HEK293T (cell line): Measurements from ENCODE around the gene WDR27.

Experiments
- ARNT ChIP-seq: fragments of 450-650 bp; IDR thresholded peaks from 2 replicates; pipeline ENCODE4 v1.6.1; 2017; ENCODE audit warnings: mild to moderate bottlenecking
- BHLHE40 ChIP-seq: fragments of 450-650 bp; IDR thresholded peaks from 2 replicates; pipeline ENCODE4 v1.6.1; 2016; ENCODE audit warnings: mild to moderate bottlenecking, moderate library complexity, borderline replicate concordance
- CTBP1 ChIP-seq: fragments of 450-650 bp; IDR thresholded peaks from 2 replicates; pipeline ENCODE4 v1.6.1; 2016; ENCODE audit warnings: borderline replicate concordance
- ELF4 ChIP-seq: fragments of 450-650 bp; IDR thresholded peaks from 2 replicates; pipeline ENCODE4 v1.6.1; 2017; ENCODE audit warnings: antibody characterized with exemption
- FOXA1 ChIP-seq: fragments of 450-650 bp; IDR thresholded peaks from 2 replicates; pipeline ENCODE4 v1.6.1; 2016; ENCODE audit warnings: mild to moderate bottlenecking
- FOXK2 ChIP-seq: fragments of 450-650 bp; IDR thresholded peaks from 2 replicates; pipeline ENCODE4 v1.6.1; 2016; ENCODE audit warnings: mild to moderate bottlenecking
- FOXM1 ChIP-seq: fragments of 450-650 bp; IDR thresholded peaks from 2 replicates; pipeline ENCODE4 v1.6.1; 2017; ENCODE audit warnings: mild to moderate bottlenecking, borderline replicate concordance
- L3MBTL2 ChIP-seq: fragments of 450-650 bp; conservative IDR thresholded peaks from 2 replicates; pipeline ENCODE4 v1.6.1; 2016; ENCODE audit warnings: mild to moderate bottlenecking
- LEF1 ChIP-seq: fragments of 450-650 bp; IDR thresholded peaks from 2 replicates; pipeline ENCODE4 v1.6.1; 2017; ENCODE audit warnings: mild to moderate bottlenecking, borderline replicate concordance
- NFRKB ChIP-seq: fragments of 450-650 bp; IDR thresholded peaks from 2 replicates; pipeline ENCODE4 v1.6.1; 2016; ENCODE audit warnings: mild to moderate bottlenecking, moderate library complexity
- SP1 ChIP-seq: fragments of 450-650 bp; IDR thresholded peaks from 2 replicates; pipeline ENCODE4 v1.6.1; 2017
- SUZ12 ChIP-seq: fragments of 450-650 bp; IDR thresholded peaks from 2 replicates; pipeline ENCODE4 v1.6.1; 2016; ENCODE audit warnings: mild to moderate bottlenecking
- ZNF384 ChIP-seq: fragments of 450-650 bp; IDR thresholded peaks from 2 replicates; pipeline ENCODE4 v1.6.1; 2016
- TF ChIP-seq, protein P1 (sequence below): fragments of 450-650 bp; IDR thresholded peaks from 2 replicates; pipeline ENCODE4 v1.6.1; 2016

DNA sequence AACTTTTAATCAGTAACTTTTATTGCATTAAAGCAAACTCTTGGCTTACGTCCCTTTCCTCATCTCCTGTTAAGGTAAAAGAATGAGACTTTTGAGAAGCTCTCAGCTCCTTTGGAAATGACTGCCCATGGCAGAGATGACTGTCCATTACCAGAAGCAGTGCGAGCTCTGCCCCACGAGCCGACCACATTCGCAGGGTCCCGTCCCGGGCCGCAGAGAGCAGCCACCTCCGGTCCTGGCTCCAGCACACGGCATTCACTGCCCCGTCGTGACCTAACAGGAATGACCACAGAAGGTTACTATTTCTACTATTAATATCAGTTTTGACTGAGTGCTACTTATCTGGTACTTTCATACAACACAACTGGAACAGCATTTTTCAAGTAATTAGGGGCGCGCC is 63.4 kb downstream of the WDR27 start:
- TF ChIP-seq SP1 (no peak), SUZ12 (no peak), FOXK2 (no peak), BHLHE40 (no peak), NFRKB (no peak), FOXM1 (no peak), L3MBTL2 (no peak), ELF4 (no peak), LEF1 (no peak), CTBP1 (no peak), ARNT (no peak), ZNF384 (no peak), FOXA1 (no peak)
- TF ChIP-seq, protein P1, sequence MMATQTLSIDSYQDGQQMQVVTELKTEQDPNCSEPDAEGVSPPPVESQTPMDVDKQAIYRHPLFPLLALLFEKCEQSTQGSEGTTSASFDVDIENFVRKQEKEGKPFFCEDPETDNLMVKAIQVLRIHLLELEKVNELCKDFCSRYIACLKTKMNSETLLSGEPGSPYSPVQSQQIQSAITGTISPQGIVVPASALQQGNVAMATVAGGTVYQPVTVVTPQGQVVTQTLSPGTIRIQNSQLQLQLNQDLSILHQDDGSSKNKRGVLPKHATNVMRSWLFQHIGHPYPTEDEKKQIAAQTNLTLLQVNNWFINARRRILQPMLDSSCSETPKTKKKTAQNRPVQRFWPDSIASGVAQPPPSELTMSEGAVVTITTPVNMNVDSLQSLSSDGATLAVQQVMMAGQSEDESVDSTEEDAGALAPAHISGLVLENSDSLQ: no peak
